ENCODE results near the gene ADAM29. TPM values are rescaled to one million over a fixed set of nuclear protein-coding genes. Genes with fewer than 3 reads are reported as not detected.

Gene ADAM29
- total and polyA plus RNA-seq, 9 of the 15 experiments (the other 6 are each of a cell fraction or from before 2014, with no cell fraction given), result not detected

DNA sequence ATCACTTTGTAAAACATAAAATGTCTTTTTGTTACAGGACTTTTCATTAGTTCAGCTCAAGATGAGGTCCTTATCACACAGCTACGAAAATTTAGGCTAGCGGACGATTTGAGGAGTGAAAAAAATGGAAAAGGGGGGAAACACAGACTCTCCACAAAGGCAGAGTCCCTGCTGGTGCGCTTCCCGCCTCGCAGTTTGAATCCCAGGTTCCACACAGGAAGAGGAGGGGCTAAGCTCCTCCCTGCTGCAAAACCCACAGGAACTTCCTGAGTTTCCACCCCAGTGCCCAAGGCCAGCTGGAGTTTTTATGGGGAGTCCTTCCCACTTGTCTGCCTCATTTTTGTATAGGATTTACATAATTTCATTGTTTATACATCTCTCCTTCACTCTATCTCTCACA is 11.2 kb downstream of the ADAM29 start:
- ChIA-PET POLR2A (no interaction called here), CTCF (ENCODE audit: low intra/inter-chr PET ratio) (no interaction called here)
- no peaks in the 10 kb centered on the region for H3K9me3 ChIP-seq (replicated peaks; ENCODE audit: control insufficient read depth, insufficient read depth, low read depth, low read length)
- no peak overlapping the region for H3K27ac ChIP-seq (ENCODE audit: extremely low read depth, low read depth, low read length)
- FAIRE-seq, result no peak
- 1% methylated on average over 6 of the region's 6 CpGs for WGBS (ENCODE audit: insufficient coverage, low coverage, missing lambda C conversion rate)
- H3K79me2 ChIP-seq (ENCODE audit: control insufficient read depth, insufficient read depth, low read length), result no peaks in the 10 kb centered on the region
- H4K20me1 ChIP-seq (replicated peaks; ENCODE audit: control insufficient read depth, insufficient read depth, low read length), result no peaks in the 10 kb centered on the region
- H3K4me1 ChIP-seq (replicated peaks in 1 of 2; ENCODE audit: control insufficient read depth in 2 of 2, insufficient read depth in 2 of 2, low read length in 2 of 2), result no peaks in the 10 kb centered on the region
- no peaks in the 10 kb centered on the region for H3K36me3 ChIP-seq (ENCODE audit: control insufficient read depth, insufficient read depth, low read length)
- no peaks in the 10 kb centered on the region for H3K27me3 ChIP-seq (ENCODE audit: control insufficient read depth in 2 of 2, insufficient read depth in 2 of 2, low read length in 2 of 2)
- no peak overlapping the region for H3K4me2 ChIP-seq (ENCODE audit: insufficient read depth, low read length)
- TF ChIP-seq ZNF124 (CRISPR knock-in tag; IDR thresholded peaks at IDR 0.05) (no peak), RBM15 (IDR thresholded peaks at IDR 0.05; ENCODE audit: insufficient read depth, low read length) (no peak), GABPA (tag; conservative IDR thresholded peaks at IDR 0.05; ENCODE audit: low read depth) (peak; percentile 32; the same call in 1 of the 2 replicates)
- intact Hi-C loops (cut with micrococcal nuclease) (no loop called here), in situ Hi-C loops (cut with MboI) (no loop called here)
- no peak overlapping the region for H3K9ac ChIP-seq (ENCODE audit: insufficient read depth in 1 of 2, low read depth in 2 of 2, low read length in 2 of 2)
- H3K4me3 ChIP-seq, result no peak overlapping the region
- BruUV-seq (replicated peaks), result no TSS peak
- H2AFZ ChIP-seq (ENCODE audit: low read depth, low read length), result no peak overlapping the region
- no peak for DNase-seq (ENCODE audit: extremely low read depth in 1 of 4, low spot score in 3 of 4)
- no peaks in the 10 kb centered on the region for H3K9me1 ChIP-seq (ENCODE audit: control insufficient read depth, insufficient read depth, low read length)
- ATAC-seq, result no peak

DNA sequence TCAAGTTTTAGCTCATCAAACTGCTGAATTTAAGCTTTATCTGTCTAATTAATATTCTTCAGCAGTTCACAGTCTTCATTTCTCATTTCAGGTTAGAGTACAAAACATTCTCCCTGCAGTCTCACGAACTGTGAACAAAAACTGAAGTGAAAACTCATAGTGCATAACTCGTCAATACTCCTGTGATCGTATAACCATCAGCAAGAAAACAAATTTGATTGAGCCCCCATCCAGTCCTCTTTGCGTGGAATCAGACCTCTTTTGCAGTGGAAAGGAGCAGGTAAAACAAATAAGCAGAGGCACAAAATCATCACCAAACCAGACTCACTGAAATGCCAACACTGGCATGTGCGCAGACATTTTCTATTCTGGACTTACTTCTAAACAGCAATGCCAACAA is 12.7 kb downstream of the ADAM29 start:
- no peaks in the 10 kb centered on the region for H3K36me3 ChIP-seq (ENCODE audit: control insufficient read depth, insufficient read depth, low read length)
- no peak overlapping the region for H3K4me2 ChIP-seq (ENCODE audit: insufficient read depth, low read length)
- H3K9ac ChIP-seq (ENCODE audit: insufficient read depth in 1 of 2, low read depth in 2 of 2, low read length in 2 of 2), result no peak overlapping the region
- H3K9me3 ChIP-seq (replicated peaks; ENCODE audit: control insufficient read depth, insufficient read depth, low read depth, low read length), result no peaks in the 10 kb centered on the region
- no peak overlapping the region for H3K27ac ChIP-seq (ENCODE audit: extremely low read depth, low read depth, low read length)
- H3K27me3 ChIP-seq (ENCODE audit: control insufficient read depth in 2 of 2, insufficient read depth in 2 of 2, low read length in 2 of 2), result no peaks in the 10 kb centered on the region
- TF ChIP-seq ZNF668 (CRISPR knock-in tag; IDR thresholded peaks at IDR 0.05), result no peak
- no peak for TF ChIP-seq MCM7 (IDR thresholded peaks at IDR 0.05)
- TF ChIP-seq, protein P1, sequence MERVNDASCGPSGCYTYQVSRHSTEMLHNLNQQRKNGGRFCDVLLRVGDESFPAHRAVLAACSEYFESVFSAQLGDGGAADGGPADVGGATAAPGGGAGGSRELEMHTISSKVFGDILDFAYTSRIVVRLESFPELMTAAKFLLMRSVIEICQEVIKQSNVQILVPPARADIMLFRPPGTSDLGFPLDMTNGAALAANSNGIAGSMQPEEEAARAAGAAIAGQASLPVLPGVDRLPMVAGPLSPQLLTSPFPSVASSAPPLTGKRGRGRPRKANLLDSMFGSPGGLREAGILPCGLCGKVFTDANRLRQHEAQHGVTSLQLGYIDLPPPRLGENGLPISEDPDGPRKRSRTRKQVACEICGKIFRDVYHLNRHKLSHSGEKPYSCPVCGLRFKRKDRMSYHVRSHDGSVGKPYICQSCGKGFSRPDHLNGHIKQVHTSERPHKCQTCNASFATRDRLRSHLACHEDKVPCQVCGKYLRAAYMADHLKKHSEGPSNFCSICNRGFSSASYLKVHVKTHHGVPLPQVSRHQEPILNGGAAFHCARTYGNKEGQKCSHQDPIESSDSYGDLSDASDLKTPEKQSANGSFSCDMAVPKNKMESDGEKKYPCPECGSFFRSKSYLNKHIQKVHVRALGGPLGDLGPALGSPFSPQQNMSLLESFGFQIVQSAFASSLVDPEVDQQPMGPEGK (CRISPR knock-in tag; IDR thresholded peaks at IDR 0.05; ENCODE audit: borderline replicate concordance), result no peak
- TF ChIP-seq ZFP30 (CRISPR knock-in tag; IDR thresholded peaks at IDR 0.05; ENCODE audit: borderline replicate concordance), result no peak
- no peak for TF ChIP-seq PRPF4 (IDR thresholded peaks at IDR 0.05; ENCODE audit: insufficient read depth, low read depth, low read length, poor library complexity, severe bottlenecking)
- TF ChIP-seq MTA3 (IDR thresholded peaks at IDR 0.05; ENCODE audit: borderline replicate concordance), result no peak
- TF ChIP-seq MCM3 (IDR thresholded peaks at IDR 0.05), result no peak
- ChIA-PET CTCF (ENCODE audit: low intra/inter-chr PET ratio) (no interaction called here), POLR2A (no interaction called here)
- no peaks in the 10 kb centered on the region for H4K20me1 ChIP-seq (replicated peaks; ENCODE audit: control insufficient read depth, insufficient read depth, low read length)
- H3K4me3 ChIP-seq, result no peak overlapping the region
- no peak for DNase-seq (ENCODE audit: extremely low read depth in 1 of 4, low spot score in 3 of 4)
- no peak for ATAC-seq
- no peaks in the 10 kb centered on the region for H3K79me2 ChIP-seq (ENCODE audit: control insufficient read depth, insufficient read depth, low read length)
- WGBS (ENCODE audit: insufficient coverage, low coverage, missing lambda C conversion rate), result 2% methylated on average over 5 of the region's 5 CpGs
- no peaks in the 10 kb centered on the region for H3K4me1 ChIP-seq (replicated peaks in 1 of 2; ENCODE audit: control insufficient read depth in 2 of 2, insufficient read depth in 2 of 2, low read length in 2 of 2)
- no peaks in the 10 kb centered on the region for H3K9me1 ChIP-seq (ENCODE audit: control insufficient read depth, insufficient read depth, low read length)
- H2AFZ ChIP-seq (ENCODE audit: low read depth, low read length), result no peak overlapping the region
- no TSS peak for BruUV-seq (replicated peaks)
- in situ Hi-C loops (cut with MboI), result no loop called here
- FAIRE-seq, result no peak
- intact Hi-C loops (cut with micrococcal nuclease), result no loop called here
